Esophagus (tissue), 2 donors: ENCODE measurements around the gene SALL1. TPM values are rescaled to one million over a fixed set of nuclear protein-coding genes. Genes with fewer than 3 reads are reported as not detected.

Experiments used
- H3K27ac ChIP-seq, 2 donors: one replicate each; pipeline ENCODE4 v1.5.1; 2013; ENCODE audit warnings: low read depth in 2 of 2, mild to moderate bottlenecking in 2 of 2, inconsistent platforms in 1 of 2, low read length in 1 of 2, moderate library complexity in 1 of 2
- H3K27me3 ChIP-seq, 2 donors: one replicate each; pipeline ENCODE4 v1.6.1; 2013; ENCODE audit warnings: low read length in 2 of 2, control low read depth in 1 of 2, mild to moderate bottlenecking in 1 of 2; ENCODE audit not compliant: insufficient read depth in 2 of 2, control insufficient read depth in 1 of 2
- H3K36me3 ChIP-seq, 2 donors: one replicate each; pipeline ENCODE4 v1.6.1; 2013; ENCODE audit warnings: low read length in 1 of 2; ENCODE audit not compliant: control insufficient read depth in 2 of 2, insufficient read depth in 2 of 2
- H3K4me1 ChIP-seq, 2 donors: one replicate each; pipeline ENCODE4 v1.6.1; 2013; ENCODE audit warnings: low read length in 1 of 2; ENCODE audit not compliant: control insufficient read depth in 2 of 2, insufficient read depth in 2 of 2
- H3K4me3 ChIP-seq, 2 donors: one replicate each; pipeline ENCODE4 v1.5.1; 2013; ENCODE audit warnings: low read length in 2 of 2, mild to moderate bottlenecking in 2 of 2, low read depth in 1 of 2, moderate library complexity in 1 of 2
- H3K9me3 ChIP-seq, 2 donors: one replicate each; pipeline ENCODE4 v1.6.1; 2013; ENCODE audit warnings: mild to moderate bottlenecking in 2 of 2, low read depth in 1 of 2, low read length in 1 of 2, moderate library complexity in 1 of 2; ENCODE audit not compliant: control insufficient read depth in 2 of 2, insufficient read depth in 1 of 2
- WGBS, 2 donors: extraction: QIAGEN DNeasy Blood & Tissue Kit; methylation state at CpG; one replicate each; pipeline ENCODE4 v1.1.7; 2013; 5-methylcytosine and 5-hydroxymethylcytosine counted together
- polyA plus RNA-seq, 2 donors: library from polyadenylated mRNA; stranded (reverse); fragments of 200-250 nt; gene quantifications; one replicate each; pipeline ENCODE4 v1.2.3, GENCODE V29; 2013
- donor health status: healthy with polysubstance abuse.
- donor health status: Bipolar disorder and iron deficiency.

The SALL1 gene
- polyA plus RNA-seq, 2 donors, result 0.02 TPM

DNA sequence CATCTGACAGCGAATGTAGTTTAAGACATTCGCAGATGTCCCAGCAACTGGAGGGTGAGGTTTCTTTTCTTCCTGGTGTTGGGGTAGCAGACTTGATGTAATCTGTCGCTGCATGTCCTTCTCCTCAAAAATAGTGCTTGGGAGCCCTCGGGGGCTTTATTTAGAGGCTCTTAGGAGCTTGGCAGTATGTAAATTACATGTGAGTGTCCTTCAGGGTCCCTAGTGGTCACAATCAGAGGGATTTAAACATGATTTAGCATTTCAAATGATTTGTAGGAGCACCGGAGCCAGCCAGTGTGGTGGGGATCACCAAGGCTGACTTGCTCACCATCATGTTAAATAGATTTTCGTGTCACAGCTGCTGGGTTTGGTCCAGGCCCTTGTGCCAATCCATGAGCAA, 8.8 kb upstream of the SALL1 start:
- WGBS, 2 donors, result 66 to 69% methylated on average over 6 of the region's 6 CpGs
- Histone ChIP-seq H3K9me3 (no peaks in the 10 kb centered on the region), H3K27me3 (peaks cover 0 to 6% of the 10 kb centered on the region in 2 donors), H3K4me1 (peaks cover 0 to 4% of the 10 kb centered on the region in 2 donors), H3K36me3 (no peaks in the 10 kb centered on the region), H3K27ac (no peak overlapping the region), H3K4me3 (no peak overlapping the region)

DNA sequence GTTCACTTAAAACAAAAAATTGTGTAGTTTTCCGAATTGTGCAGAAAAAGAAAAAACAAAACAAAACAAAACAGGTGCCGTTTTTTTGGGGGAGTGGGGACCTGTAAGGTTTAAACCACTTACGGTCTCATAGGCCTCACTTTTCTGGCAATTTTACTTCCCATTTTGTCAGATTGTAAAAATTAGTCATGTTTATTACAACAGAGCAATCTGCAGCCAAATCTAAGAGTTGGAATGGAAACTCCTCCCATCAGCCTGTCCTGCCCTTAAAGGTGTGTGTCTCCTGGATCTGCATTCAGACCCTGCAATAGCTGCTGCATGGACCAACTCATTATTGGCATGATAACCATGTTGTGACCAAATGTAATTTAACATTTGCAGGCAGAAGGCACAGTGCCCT, 8.2 kb upstream of the SALL1 start:
- 79 to 82% methylated on average over 3 of the region's 3 CpGs for WGBS, 2 donors

DNA sequence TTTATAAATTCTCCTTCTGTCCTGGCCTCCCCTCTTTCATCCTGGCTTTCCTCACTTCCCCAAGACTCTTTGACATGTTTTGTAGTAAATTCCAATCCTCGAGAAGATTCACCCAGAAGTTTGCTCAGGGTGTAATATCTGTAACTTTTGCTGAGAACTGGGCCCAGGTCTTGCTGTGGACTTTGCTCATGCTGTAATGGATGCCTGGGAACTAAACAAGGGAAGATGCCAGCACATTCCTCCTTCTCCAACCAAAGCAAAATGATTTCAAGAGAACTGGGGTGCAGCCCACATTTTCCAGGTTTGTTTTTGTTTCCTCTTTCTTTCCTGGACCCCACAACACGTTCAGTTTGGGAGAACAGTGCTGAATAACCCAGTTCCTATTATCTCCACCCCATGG, 6.6 kb upstream of the SALL1 start:
- Histone ChIP-seq H3K27me3 (peaks cover 16 to 17% of the 10 kb centered on the region in 2 donors), H3K36me3 (no peaks in the 10 kb centered on the region), H3K4me1 (peaks cover 3 to 5% of the 10 kb centered on the region in 2 donors), H3K27ac (no peak overlapping the region), H3K4me3 (no peak overlapping the region), H3K9me3 (peaks cover 0 to 7% of the 10 kb centered on the region in 2 donors)
- WGBS, 2 donors, result 43 to 52% methylated on average over 2 of the region's 2 CpGs

More for the DNA sequence above, 8.2 kb upstream of the SALL1 start:
- Histone ChIP-seq H3K4me1 (peaks cover 0 to 4% of the 10 kb centered on the region in 2 donors), H3K27me3 (peaks cover 4 to 11% of the 10 kb centered on the region in 2 donors), H3K4me3 (no peak overlapping the region), H3K36me3 (no peaks in the 10 kb centered on the region), H3K9me3 (peaks cover 0 to 4% of the 10 kb centered on the region in 2 donors), H3K27ac (no peak overlapping the region)

DNA sequence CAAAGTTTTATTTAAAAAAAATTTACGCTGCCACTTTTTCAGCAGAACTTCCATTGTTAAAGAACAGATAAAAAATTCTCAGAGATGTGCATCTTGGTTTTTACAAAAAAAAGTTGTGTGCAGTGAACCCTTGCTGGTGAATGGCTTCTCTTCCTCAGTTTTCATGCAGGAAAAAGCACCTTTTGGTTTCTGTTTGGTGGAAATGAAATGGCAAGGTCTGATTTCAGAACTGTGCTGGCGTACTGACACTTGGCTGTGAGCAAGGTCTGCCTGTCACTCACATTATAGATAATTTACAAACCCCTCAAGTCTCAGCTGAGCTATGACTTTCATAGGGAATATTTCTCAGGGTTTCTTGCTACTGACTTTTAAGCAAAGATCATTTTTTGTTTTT, 5.7 kb upstream of the SALL1 start:
- WGBS, 2 donors, result 52 to 61% methylated on average over 2 of the region's 2 CpGs
- Histone ChIP-seq H3K27me3 (peaks cover 17 to 25% of the 10 kb centered on the region in 2 donors), H3K4me1 (peaks cover 4 to 13% of the 10 kb centered on the region in 2 donors)

DNA sequence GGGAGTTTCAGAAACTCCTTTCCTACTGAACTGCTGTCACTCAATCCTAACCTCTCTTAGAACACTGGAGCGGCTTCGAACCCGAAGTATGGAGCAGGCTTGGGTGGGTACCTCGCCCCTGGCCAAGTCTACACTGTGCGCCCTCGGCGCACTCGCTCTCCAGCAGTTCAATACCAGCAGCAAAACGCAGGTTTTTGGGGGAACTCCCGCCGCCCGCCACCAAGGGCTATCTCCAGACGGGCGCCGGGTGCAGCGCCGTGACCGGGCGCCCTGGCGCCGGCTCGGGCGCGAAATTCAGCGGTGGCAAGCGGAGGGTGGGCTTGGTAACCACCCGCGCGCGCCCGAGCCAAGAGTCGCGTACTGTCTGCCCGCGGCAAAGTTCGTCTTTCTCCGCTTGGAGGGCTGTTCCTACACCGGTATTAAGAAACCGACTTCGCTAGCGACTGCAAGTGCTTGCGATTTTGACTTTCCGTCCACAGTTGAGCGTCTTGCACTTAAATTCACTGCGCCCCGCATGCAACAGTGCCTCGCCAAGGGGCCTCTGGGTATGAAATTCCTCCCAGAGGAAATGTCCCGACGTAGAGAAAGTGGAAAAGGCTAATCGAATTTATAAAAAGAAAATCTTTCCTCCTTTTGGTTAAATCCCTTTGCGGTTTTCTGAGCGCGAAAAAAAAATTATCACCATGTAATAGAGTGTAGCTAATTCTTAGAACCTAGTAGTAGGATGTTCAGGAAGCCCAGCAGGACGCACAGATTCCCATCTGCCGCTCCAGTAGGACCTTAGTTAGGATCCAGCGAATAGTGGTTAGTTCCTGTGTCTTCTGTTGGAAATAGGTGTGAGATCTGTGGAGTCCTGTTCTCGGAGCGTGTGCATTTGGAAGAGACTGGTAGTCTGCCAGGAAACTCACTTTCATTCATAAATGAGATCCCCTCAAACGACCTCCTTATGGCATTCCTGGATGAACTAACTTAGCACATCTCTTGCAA, 5.0 kb upstream of the SALL1 start:
- Histone ChIP-seq H3K27ac (no peak overlapping the region), H3K4me1 (peaks cover 4 to 13% of the 10 kb centered on the region in 2 donors), H3K9me3 (peaks cover 0 to 7% of the 10 kb centered on the region in 2 donors), H3K36me3 (no peaks in the 10 kb centered on the region), H3K4me3 (no peak overlapping the region), H3K27me3 (peaks cover 17 to 32% of the 10 kb centered on the region in 2 donors)
- 4 to 6% methylated on average over 59 of the region's 59 CpGs for WGBS, 2 donors

More for the DNA sequence above, 5.7 kb upstream of the SALL1 start:
- no peak overlapping the region for H3K27ac ChIP-seq
- H3K4me3 ChIP-seq, result no peak overlapping the region
- H3K36me3 ChIP-seq, result no peaks in the 10 kb centered on the region
- peaks cover 0 to 7% of the 10 kb centered on the region in 2 donors for H3K9me3 ChIP-seq

DNA sequence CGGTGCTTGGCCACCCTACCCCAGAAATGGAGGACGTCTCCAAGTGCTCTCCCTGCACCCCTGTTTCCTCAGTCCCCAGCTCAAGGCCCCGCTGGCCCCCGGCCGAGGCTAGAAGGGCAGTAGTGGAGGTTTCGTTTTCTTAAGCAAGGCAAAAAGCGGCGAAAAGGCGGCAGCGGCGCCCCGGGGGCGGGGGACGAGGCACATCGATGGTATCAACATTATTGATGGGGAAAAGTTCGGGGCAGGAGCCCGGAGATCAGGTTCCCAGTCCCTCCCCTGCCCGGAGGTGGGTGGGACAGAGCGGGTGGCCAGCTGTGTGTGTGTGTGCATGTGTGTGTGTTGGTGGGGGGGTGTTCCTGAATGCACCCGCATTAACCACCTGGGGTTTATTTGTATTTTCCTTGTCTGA, 4.1 kb upstream of the SALL1 start:
- Histone ChIP-seq H3K36me3 (no peaks in the 10 kb centered on the region), H3K4me1 (peaks cover 8 to 20% of the 10 kb centered on the region in 2 donors), H3K4me3 (peak overlapping the region in 1 of 2 donors; percentile 30), H3K9me3 (peaks cover 0 to 7% of the 10 kb centered on the region in 2 donors), H3K27me3 (peaks cover 17 to 39% of the 10 kb centered on the region in 2 donors), H3K27ac (no peak overlapping the region)
- 7 to 10% methylated on average over 20 of the region's 20 CpGs for WGBS, 2 donors

DNA sequence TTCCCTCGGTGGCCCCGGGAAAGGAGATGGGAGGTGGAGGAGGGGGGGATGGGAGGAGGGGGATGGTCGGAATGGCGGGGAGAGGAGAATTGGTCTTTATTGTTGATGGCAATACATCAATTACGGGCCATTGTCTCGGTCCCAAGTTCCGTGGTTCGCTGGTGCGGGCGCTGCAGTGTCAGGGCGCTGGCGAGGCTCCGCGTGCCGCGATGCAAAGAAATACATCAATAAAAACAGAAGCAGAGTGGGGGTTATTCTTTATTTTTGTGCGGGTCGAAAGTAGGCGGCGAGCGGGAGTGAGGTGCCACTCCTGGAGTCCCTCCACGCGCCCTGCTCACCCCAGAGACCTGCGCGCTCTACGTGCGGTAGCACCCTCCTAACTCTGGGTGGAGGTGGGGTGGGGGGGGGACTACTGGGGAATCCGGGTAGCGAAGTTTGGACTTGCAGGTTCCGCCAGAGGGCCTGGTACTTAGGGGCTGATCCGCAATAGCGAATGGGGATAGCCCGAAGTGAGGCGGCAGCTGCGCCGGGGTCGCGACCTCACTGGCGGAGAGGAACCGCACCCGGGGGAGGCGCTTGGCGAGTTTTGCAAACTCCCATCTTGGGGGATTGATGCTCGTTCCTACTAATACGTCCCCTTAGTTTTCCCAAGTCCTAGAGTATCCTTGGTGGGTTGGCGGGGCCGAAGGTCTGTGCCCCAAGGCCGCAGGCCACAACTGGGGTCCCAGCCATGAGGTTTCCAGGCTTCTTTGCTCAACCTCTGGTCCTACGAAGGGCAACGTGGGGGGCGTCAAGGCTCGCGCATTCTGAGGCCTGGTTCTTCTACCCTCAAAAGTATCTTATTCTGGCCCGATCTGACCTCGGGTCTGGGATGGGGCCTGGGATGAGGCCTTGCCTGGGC, 3.5 kb upstream of the SALL1 start:
- peak overlapping the region in 1 of 2 donors; percentile 30 for H3K4me3 ChIP-seq
- H3K27me3 ChIP-seq, result peaks cover 17 to 42% of the 10 kb centered on the region in 2 donors
- H3K27ac ChIP-seq, result no peak overlapping the region
- H3K36me3 ChIP-seq, result no peaks in the 10 kb centered on the region
- H3K4me1 ChIP-seq, result peaks cover 8 to 20% of the 10 kb centered on the region in 2 donors
- H3K9me3 ChIP-seq, result peaks cover 0 to 7% of the 10 kb centered on the region in 2 donors
- WGBS, 2 donors, result 23 to 31% methylated on average over 55 of the region's 55 CpGs

DNA sequence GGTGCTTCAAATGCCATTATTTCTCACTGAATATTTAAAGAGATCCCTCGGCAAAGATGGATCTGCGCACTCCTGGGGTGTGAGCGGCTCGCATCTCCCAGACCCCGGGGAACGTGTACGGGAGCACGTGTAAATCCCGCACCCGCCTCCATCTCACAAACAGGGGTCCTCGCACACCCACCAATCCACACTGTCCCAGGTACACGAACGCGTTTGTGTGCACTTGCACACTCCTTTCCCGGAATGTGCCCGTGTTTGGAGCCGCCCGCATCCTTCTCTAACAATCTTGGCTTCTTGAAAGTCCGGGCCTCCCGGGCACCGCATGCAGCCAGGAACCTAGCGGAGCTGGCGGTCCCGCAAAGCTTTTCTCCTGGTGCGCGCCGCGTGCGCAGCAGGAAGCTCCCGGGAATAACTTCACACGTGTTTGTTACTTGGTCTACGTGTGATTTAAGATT, 2.5 kb upstream of the SALL1 start:
- H3K9me3 ChIP-seq, result peaks cover 0 to 7% of the 10 kb centered on the region in 2 donors
- H3K27me3 ChIP-seq, result peaks cover 17 to 42% of the 10 kb centered on the region in 2 donors
- no peak overlapping the region for H3K4me3 ChIP-seq
- no peaks in the 10 kb centered on the region for H3K36me3 ChIP-seq
- H3K4me1 ChIP-seq, result peaks cover 8 to 20% of the 10 kb centered on the region in 2 donors
- H3K27ac ChIP-seq, result no peak overlapping the region
- 13 to 18% methylated on average over 32 of the region's 32 CpGs for WGBS, 2 donors
